IPS-15b (cell line): ENCODE data around the gene FANCL.
"Not testable (repeated sequence)": the region's sequence is repeated elsewhere in the genome, so short reads cannot be mapped to it uniquely, and the experiment has no call there.

Experiments
- H3K27me3 ChIP-seq: one replicate; pipeline ENCODE4 v1.6.1; 2013; ENCODE audit warnings: low read length; ENCODE audit not compliant: control insufficient read depth, insufficient read depth
- H3K36me3 ChIP-seq: one replicate; pipeline ENCODE4 v1.6.1; 2013; ENCODE audit warnings: low read length; ENCODE audit not compliant: control insufficient read depth, insufficient read depth
- H3K4me1 ChIP-seq: one replicate; pipeline ENCODE4 v1.6.1; 2013; ENCODE audit warnings: mild to moderate bottlenecking, low read length; ENCODE audit not compliant: control insufficient read depth, insufficient read depth
- H3K4me3 ChIP-seq: one replicate; pipeline ENCODE4 v1.5.1; 2013; ENCODE audit warnings: low read depth, low read length
- H3K9ac ChIP-seq: one replicate; pipeline ENCODE4 v1.6.1; 2013; ENCODE audit warnings: low read depth, mild to moderate bottlenecking, low read length
- H3K9me3 ChIP-seq: one replicate; pipeline ENCODE4 v1.6.1; 2013; ENCODE audit warnings: mild to moderate bottlenecking, low read length; ENCODE audit not compliant: control insufficient read depth, insufficient read depth

FANCL gene

GRCh38 chr2:58138396-58139030 is 102.6 kb downstream of the FANCL start:
- Histone ChIP-seq H3K9me3 (no peaks in the 10 kb centered on the region), H3K36me3 (no peaks in the 10 kb centered on the region), H3K9ac (no peak overlapping the region), H3K4me1 (no peaks in the 10 kb centered on the region), H3K4me3 (no peak overlapping the region), H3K27me3 (no peaks in the 10 kb centered on the region)

GRCh38 chr2:58137856-58138255 is 103.3 kb downstream of the FANCL start:
- H3K36me3 ChIP-seq: no peaks in the 10 kb centered on the region

GRCh38 chr2:58137221-58137620 is 103.9 kb downstream of the FANCL start:
- Histone ChIP-seq H3K4me3 (no peak overlapping the region), H3K4me1 (no peaks in the 10 kb centered on the region), H3K27me3 (no peaks in the 10 kb centered on the region), H3K9me3 (no peaks in the 10 kb centered on the region), H3K36me3 (no peaks in the 10 kb centered on the region), H3K9ac (no peak overlapping the region)

More at GRCh38 chr2:58137856-58138255, 103.3 kb downstream of the FANCL start:
- no peak overlapping the region for H3K9ac ChIP-seq
- no peaks in the 10 kb centered on the region for H3K4me1 ChIP-seq
- H3K27me3 ChIP-seq: no peaks in the 10 kb centered on the region
- H3K4me3 ChIP-seq: no peak overlapping the region
- no peaks in the 10 kb centered on the region for H3K9me3 ChIP-seq

GRCh38 chr2:58135861-58136260 is 105.3 kb downstream of the FANCL start:
- H3K27me3 ChIP-seq: no peaks in the 10 kb centered on the region
- H3K9me3 ChIP-seq: no peaks in the 10 kb centered on the region
- no peak overlapping the region for H3K4me3 ChIP-seq
- no peaks in the 10 kb centered on the region for H3K36me3 ChIP-seq
- H3K4me1 ChIP-seq: no peaks in the 10 kb centered on the region
- H3K9ac ChIP-seq: no peak overlapping the region

- Histone ChIP-seq H3K27me3 (no peaks in the 10 kb centered on the region), H3K9ac (no peak overlapping the region), H3K4me3 (no peak overlapping the region), H3K9me3 (no peaks in the 10 kb centered on the region), H3K4me1 (no peaks in the 10 kb centered on the region), H3K36me3 (no peaks in the 10 kb centered on the region)
Observed at GRCh38 chr2:58133395-58133794, 107.7 kb downstream of the FANCL start.

GRCh38 chr2:58131191-58132011 is 109.7 kb downstream of the FANCL start:
- Histone ChIP-seq H3K27me3 (no peaks in the 10 kb centered on the region), H3K36me3 (no peaks in the 10 kb centered on the region), H3K9ac (no peak overlapping the region), H3K4me3 (no peak overlapping the region), H3K4me1 (no peaks in the 10 kb centered on the region), H3K9me3 (no peaks in the 10 kb centered on the region)

GRCh38 chr2:58130238-58130637 is 110.9 kb downstream of the FANCL start:
- H3K27me3 ChIP-seq: no peaks in the 10 kb centered on the region
- H3K4me1 ChIP-seq: no peaks in the 10 kb centered on the region
- H3K4me3 ChIP-seq: no peak overlapping the region
- H3K9ac ChIP-seq: no peak overlapping the region
- no peaks in the 10 kb centered on the region for H3K36me3 ChIP-seq
- no peaks in the 10 kb centered on the region for H3K9me3 ChIP-seq

- H3K4me1 ChIP-seq: no peaks in the 10 kb centered on the region
- H3K9me3 ChIP-seq: no peaks in the 10 kb centered on the region
- no peak overlapping the region for H3K4me3 ChIP-seq
- H3K27me3 ChIP-seq: no peaks in the 10 kb centered on the region
- no peaks in the 10 kb centered on the region for H3K36me3 ChIP-seq
- H3K9ac ChIP-seq: no peak overlapping the region
Observed at GRCh38 chr2:58127111-58127510, 114.0 kb downstream of the FANCL start.

- no peak overlapping the region for H3K4me3 ChIP-seq
- no peaks in the 10 kb centered on the region for H3K27me3 ChIP-seq
- no peaks in the 10 kb centered on the region for H3K9me3 ChIP-seq
- no peak overlapping the region for H3K9ac ChIP-seq
- H3K36me3 ChIP-seq: no peaks in the 10 kb centered on the region
- H3K4me1 ChIP-seq: no peaks in the 10 kb centered on the region
Observed at GRCh38 chr2:58122540-58122939, 118.6 kb downstream of the FANCL start.

- Histone ChIP-seq H3K4me3 (no peak overlapping the region), H3K36me3 (no peaks in the 10 kb centered on the region), H3K27me3 (no peaks in the 10 kb centered on the region), H3K9me3 (no peaks in the 10 kb centered on the region), H3K4me1 (no peaks in the 10 kb centered on the region), H3K9ac (no peak overlapping the region)
Observed at GRCh38 chr2:58122040-58122439, 119.1 kb downstream of the FANCL start.

- no peaks in the 10 kb centered on the region for H3K4me1 ChIP-seq
- H3K9ac ChIP-seq: no peak overlapping the region
- no peaks in the 10 kb centered on the region for H3K27me3 ChIP-seq
- H3K4me3 ChIP-seq: no peak overlapping the region
- H3K9me3 ChIP-seq: no peaks in the 10 kb centered on the region
- H3K36me3 ChIP-seq: no peaks in the 10 kb centered on the region
Observed at GRCh38 chr2:58120626-58121229, 120.4 kb downstream of the FANCL start.

- H3K27me3 ChIP-seq, H3K9ac ChIP-seq, H3K4me1 ChIP-seq, H3K9me3 ChIP-seq, H3K4me3 ChIP-seq, H3K36me3 ChIP-seq: not testable (repeated sequence)
Observed at GRCh38 chr2:58113563-58113962, 127.6 kb downstream of the FANCL start.
